HTERT RPE-1 (cell line): ENCODE results near the gene CD3E.

Source experiments
- in situ Hi-C: fragments of 300-500 bp; cut with MboI; formaldehyde crosslinking; loops from 4 replicates; pipeline ENCODE4 v1.14.3; 2020; ENCODE audit warnings: low sequenced_read_pairs

The CD3E gene

GRCh38 chr11:118321386-118322082 lies 17.0 kb downstream of the CD3E start:
- in situ Hi-C loops, result no loop called here

GRCh38 chr11:118322721-118323120 lies 18.2 kb downstream of the CD3E start:
- in situ Hi-C loops, result no loop called here

- in situ Hi-C loops, result no loop called here
These were observed 20.8 kb downstream of the CD3E start for GRCh38 chr11:118325283-118325682.

- in situ Hi-C loops, result no loop called here
These were observed 24.2 kb downstream of the CD3E start for GRCh38 chr11:118328745-118329144.

- in situ Hi-C loops, result no loop called here
These were observed 30.2 kb downstream of the CD3E start for GRCh38 chr11:118334745-118335144.

- in situ Hi-C loops, result no loop called here
These were observed 34.1 kb downstream of the CD3E start for GRCh38 chr11:118338637-118339061.

GRCh38 chr11:118339281-118339961 lies 34.9 kb downstream of the CD3E start:
- in situ Hi-C loops, result no loop called here

GRCh38 chr11:118340449-118340848 lies 35.9 kb downstream of the CD3E start:
- in situ Hi-C loops, result no loop called here

- in situ Hi-C loops, result no loop called here
These were observed 36.7 kb downstream of the CD3E start for GRCh38 chr11:118341261-118341660.

GRCh38 chr11:118341815-118342489 lies 37.4 kb downstream of the CD3E start:
- in situ Hi-C loops, result no loop called here

- in situ Hi-C loops, result no loop called here
These were observed 38.1 kb downstream of the CD3E start, which contains the start of gene CD3D for GRCh38 chr11:118342503-118343161. TSS of gene CD3D (minus strand) at chr11:118342705. CDS start at chr11:118342607, 98 bp downstream.

GRCh38 chr11:118343248-118343647 lies 38.7 kb downstream of the CD3E start:
- in situ Hi-C loops, result no loop called here

- in situ Hi-C loops, result no loop called here
These were observed 39.5 kb downstream of the CD3E start, which contains the start of gene CD3G for GRCh38 chr11:118343981-118344515. TSS of gene CD3G (plus strand) at chr11:118344344. CDS start at chr11:118344424, 80 bp downstream.

GRCh38 chr11:118349475-118349874 lies 44.9 kb downstream of the CD3E start:
- in situ Hi-C loops, result no loop called here

- in situ Hi-C loops, result no loop called here
These were observed 48.7 kb downstream of the CD3E start for GRCh38 chr11:118353084-118353710.

- in situ Hi-C loops, result no loop called here
These were observed 53.5 kb downstream of the CD3E start for GRCh38 chr11:118358071-118358470.

GRCh38 chr11:118359295-118359958 lies 54.9 kb downstream of the CD3E start, which contains the start of gene UBE4A:
TSS of gene UBE4A (plus strand) at chr11:118359600. CDS start at chr11:118365081, 5,481 bp downstream.
- in situ Hi-C loops, result no loop called here

- in situ Hi-C loops, result no loop called here
These were observed 60.6 kb downstream of the CD3E start for GRCh38 chr11:118364956-118365615.
